HG03457 (cell line): ENCODE measurements around the gene RAB11FIP4.

ENCODE experiments used
- ATAC-seq: cut with Tn5 transposase; IDR thresholded peaks from one replicate; pipeline ENCODE4 v1.9.1; 2021; ENCODE audit warnings: moderate number of reproducible peaks; ENCODE audit not compliant: unreplicated experiment

The RAB11FIP4 gene

DNA sequence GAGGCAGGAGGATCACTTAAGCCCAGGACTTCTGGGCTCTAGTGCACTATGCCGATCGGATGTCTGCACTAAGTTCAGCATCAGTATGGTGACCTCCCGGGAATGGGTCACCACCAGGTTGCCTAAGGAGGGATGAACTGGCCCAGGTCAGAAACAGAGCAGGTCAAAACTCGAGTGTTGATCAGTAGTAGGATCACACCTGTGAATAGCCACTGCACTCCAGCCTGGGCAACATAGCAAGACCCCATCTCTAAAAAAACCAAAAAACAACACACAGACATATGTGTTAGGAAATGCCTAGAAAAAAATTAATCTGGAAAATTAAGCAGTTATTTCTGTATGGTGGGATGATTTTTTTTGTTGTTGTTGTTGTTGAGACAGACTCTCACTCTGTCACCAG lies 127.0 kb downstream of the RAB11FIP4 start:
- no peak for ATAC-seq

- ATAC-seq, result no peak
Measured at GRCh38 chr17:31521632-31522283, 130.3 kb downstream of the RAB11FIP4 start.

- no peak for ATAC-seq
Measured at GRCh38 chr17:31522284-31522931, 130.9 kb downstream of the RAB11FIP4 start.

GRCh38 chr17:31522987-31523495 lies 131.6 kb downstream of the RAB11FIP4 start:
- no peak for ATAC-seq

- ATAC-seq, result no peak
Measured at GRCh38 chr17:31523862-31524730, 132.6 kb downstream of the RAB11FIP4 start.

DNA sequence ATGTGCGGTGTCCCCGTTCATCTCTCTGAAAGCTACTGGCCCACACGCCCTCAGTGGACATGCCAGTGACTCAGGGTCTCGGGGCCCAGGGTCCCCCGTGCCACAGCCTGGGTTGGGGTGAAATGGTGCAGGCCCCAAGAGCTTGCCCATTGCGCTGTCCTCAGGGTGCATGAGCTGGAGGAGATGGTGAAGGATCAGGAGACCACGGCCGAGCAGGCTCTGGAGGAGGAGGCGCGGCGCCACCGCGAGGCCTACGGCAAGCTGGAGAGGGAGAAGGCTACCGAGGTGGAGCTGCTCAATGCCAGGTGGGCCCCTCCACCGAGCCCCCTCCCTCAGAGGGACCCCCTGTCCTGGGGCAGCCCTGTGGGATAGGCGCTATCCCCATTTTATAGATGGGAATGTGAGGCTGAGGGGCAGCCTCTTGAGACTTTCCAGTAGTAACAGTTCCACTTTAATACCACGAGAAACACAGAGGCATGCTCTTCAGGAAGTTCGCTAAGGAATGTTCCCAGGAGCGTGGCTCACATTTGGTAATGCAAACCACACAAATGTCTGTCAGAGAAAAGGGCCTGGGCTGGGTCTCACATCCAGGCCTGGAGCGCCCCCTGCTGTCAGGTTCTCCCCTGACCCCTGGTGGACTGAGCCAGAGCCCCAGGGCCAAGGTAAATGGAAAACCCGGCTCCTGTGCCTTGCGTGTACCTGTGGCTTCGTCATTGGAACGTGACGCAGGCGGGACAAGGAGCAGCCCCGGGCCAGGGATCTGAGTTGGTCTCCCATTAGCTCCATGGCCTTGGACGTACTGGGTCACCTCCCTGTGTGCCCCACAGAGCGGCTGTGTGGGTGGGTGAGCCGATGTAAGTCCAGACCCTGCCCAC lies 133.7 kb downstream of the RAB11FIP4 start:
- ATAC-seq, result no peak

GRCh38 chr17:31525801-31526549 lies 134.5 kb downstream of the RAB11FIP4 start:
- no peak for ATAC-seq

DNA sequence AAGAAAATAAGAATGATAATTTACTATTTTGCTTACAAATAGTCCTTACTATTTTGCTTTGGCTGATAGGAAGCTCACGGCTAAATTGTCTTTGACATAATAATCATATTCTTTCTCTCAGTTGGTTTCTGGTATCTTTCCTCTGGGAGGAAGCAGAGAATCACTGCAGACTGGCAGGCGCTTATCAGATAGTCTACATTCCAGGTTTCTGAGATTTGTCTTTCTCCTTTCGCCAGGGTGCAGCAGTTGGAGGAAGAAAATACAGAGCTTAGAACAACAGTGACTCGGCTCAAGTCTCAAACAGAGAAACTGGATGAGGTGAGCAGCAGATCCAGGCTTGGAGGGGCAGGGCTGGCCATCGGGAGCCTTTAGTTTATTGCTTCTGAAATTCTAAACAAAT lies 136.1 kb downstream of the RAB11FIP4 start:
- no peak for ATAC-seq

DNA sequence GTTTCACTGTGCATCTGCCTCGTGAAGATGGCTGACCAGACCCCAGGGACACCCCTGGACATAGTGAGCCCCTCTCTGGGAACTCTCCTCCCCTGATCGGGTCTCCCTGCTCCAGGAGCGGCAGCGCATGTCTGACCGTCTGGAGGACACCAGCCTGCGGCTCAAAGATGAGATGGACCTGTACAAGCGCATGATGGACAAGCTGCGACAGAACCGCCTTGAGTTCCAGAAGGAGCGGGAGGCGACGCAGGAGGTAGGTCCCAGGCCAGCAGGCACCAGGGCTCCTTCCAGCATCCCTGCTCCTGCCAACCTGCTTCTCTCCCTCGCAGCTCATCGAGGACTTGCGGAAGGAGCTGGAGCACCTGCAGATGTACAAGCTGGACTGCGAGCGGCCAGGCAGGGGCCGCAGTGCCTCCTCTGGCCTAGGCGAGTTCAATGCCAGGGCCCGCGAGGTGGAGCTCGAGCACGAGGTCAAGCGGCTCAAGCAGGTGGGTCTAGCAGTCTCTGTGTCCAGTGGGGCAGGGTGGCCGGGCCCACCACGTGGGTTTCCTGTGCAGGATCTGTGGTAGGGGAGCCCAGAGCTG lies 136.9 kb downstream of the RAB11FIP4 start:
- no peak for ATAC-seq

DNA sequence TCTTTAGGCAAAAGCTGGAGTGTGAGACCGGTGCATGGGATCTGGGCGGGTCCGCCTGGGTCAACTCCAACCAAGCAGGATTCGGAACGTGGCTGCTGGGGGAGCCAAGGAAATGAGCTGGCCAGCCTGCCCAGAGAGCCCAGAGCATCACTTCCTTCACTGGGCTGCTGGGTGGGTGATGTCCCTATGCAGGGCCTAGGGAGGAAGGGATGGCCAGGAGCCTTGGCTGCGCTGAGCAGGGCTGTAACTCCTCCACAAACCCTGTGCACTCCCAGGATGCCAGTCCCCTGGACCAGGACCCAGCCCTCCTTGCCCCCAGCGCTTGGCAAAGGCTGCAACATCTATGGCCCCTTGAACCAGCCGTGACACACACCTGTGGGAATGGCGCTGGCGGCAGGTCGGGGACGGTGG lies 138.4 kb downstream of the RAB11FIP4 start:
- ATAC-seq, result no peak

DNA sequence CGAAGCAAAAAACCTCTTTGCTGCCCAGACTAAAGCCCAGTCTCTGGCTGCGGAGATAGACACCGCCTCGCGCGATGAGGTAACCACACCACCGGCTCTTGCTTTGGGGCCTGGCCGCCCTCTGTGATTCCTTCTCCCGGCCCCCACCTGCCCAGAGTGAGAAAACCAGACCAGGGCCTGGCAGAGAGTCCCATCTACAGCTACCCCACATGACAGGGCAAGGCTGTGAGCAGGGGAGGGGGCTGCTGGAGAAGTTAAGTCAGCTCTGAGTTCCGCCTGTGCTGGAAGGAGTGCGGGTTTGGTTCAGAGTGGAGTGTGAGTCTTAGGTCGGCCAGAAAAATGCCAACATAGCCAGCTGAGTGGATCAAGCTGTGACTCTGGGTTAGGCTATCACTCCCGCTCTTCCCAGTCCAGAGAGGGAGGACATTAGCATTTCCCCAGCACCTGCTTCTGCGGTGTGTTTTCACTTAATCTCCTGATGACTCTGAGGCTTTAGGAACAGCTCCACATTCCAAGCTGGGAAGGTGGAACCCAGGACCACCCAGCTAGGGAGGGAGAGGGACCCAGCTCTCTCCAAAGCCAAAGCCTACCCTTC lies 139.0 kb downstream of the RAB11FIP4 start:
- no peak for ATAC-seq

DNA sequence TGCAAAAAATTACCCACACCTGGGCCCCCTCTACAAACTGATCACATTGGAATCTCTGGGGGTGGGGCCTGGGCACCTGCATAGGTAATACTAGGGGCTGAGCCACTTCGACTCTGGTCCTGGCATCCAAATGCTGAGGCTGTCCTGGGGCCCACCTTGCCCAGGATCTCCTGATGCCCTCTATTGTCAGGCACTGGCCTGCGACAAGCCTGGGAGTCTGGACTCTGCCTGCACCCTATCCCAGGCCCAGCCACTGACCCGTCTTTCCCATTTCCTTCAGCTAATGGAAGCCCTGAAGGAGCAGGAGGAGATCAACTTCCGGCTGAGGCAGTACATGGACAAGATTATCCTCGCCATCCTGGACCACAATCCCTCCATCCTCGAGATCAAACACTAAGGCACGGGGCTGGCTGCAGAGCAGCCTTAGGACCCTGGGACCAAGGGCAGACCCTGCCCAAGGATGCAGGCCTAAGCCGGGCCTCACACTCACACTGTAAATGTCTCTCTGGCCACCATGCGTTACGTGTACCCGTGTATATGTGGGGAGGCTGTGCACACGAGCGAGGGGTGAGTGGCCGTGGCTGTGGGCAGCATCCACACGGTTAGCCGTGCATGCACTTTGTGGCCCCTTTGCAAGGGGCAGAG lies 140.0 kb downstream of the RAB11FIP4 start:
- ATAC-seq, result no peak

DNA sequence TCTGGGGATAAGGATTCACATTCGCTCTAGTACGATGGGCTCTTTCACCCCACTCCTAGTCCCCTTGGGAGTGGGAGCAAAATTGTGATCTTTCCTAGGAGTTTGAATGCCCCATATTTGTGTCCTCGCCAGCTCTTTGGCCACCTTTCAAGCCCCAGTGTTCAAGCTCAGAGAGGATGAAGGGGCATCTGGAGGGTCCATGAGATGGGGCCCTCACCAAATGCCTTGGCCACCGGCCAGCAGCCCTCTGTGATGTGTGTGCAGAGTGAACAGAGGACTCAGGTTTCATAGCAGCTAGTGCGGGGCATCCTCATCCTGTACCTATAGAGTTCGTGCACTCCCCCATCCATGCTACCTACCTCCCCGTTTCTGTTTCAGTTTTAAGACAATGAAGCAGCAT lies 140.6 kb downstream of the RAB11FIP4 start:
- ATAC-seq, result no peak

DNA sequence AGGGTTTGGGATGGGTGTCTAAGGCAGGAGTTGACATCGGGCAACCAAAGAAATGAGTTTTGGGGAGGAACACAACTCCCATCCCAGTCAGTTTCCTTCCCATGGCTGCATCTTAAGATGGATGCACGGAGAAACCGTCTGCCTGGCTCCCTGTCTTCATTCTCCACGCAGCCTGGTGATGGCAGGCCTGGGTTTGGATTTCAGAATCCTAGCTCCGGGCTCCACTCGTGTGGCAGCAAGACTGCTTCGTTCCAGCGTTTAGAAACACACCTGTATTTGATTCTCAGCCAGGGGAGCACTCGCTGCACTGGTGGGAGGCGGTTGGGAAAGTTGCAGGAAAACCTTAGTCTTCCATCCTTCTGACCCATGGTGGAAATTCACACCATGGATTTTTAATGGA lies 141.1 kb downstream of the RAB11FIP4 start:
- no peak for ATAC-seq

- ATAC-seq, result no peak
Measured at GRCh38 chr17:31533546-31534155, 142.2 kb downstream of the RAB11FIP4 start.

DNA sequence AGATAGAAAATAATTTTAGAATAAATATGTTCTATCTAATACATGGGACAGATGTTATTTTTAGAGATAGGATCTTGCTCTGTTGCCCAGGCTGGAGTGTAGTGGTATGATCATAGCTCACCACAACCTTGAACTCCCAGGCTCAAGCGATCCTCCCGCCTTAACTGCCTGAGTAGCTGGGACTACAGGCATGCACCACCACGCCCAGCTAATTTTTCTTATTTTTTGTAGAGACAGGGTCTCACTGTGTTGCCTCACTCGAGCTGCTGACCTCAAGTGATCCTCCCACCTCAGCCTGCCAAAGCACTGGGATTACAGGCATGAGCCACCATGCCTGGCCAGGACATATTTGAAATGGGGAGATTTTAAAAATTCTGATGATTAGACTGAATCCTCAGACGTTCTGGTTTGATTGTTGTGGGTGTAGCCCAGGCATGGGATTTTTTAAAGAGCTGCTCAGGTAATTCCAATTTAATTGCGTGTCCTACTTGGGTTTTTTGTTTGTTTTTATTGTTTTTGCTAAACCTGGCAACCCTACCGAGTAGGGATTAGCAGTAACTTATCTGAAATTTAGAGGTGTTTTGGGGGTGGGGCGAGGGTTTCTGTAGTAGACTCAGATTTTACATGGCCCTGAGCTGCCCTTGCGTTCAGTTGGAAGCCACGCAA lies 142.9 kb downstream of the RAB11FIP4 start:
- no peak for ATAC-seq

- ATAC-seq, result peak; percentile 70
Measured at GRCh38 chr17:31535581-31535981, 144.1 kb downstream of the RAB11FIP4 start.

- ATAC-seq, result no peak
Measured at GRCh38 chr17:31536451-31536850, 145.0 kb downstream of the RAB11FIP4 start.
